Activated T-cell treated with anti-CD3 and anti-CD28 coated beads, Interleukin-2, amount 50 U/mL, for 1 hour (primary cell): Measurements from ENCODE around the gene CDT1.

Experiments
- DNase-seq: peaks from one replicate; pipeline ENCODE4 v3.0.0-alpha.2; 2020

CDT1 gene

GRCh38 chr16:88803264-88803987 lies at the start of gene CDT1:
CDT1 (plus strand) TSS chr16:88803789; CDS start chr16:88803832, 43 bp downstream.
- DNase-seq = peak; percentile 89

- no peak for DNase-seq
Measured at GRCh38 chr16:88754109-88754911, 49.3 kb upstream of the CDT1 start.

GRCh38 chr16:88754912-88755744 lies 48.5 kb upstream of the CDT1 start:
- DNase-seq = no peak

GRCh38 chr16:88755745-88756443 lies 47.7 kb upstream of the CDT1 start:
- DNase-seq = no peak

- DNase-seq = no peak
Measured at GRCh38 chr16:88758227-88758943, 45.2 kb upstream of the CDT1 start.

GRCh38 chr16:88758944-88759244 lies 44.7 kb upstream of the CDT1 start:
- no peak for DNase-seq

GRCh38 chr16:88759245-88759975 lies 44.2 kb upstream of the CDT1 start:
- DNase-seq = peak; percentile 49

- DNase-seq = no peak
Measured at GRCh38 chr16:88759976-88760350, 43.6 kb upstream of the CDT1 start.

- no peak for DNase-seq
Measured at GRCh38 chr16:88760424-88761142, 43.0 kb upstream of the CDT1 start.

- DNase-seq = no peak
Measured at GRCh38 chr16:88761143-88761534, 42.5 kb upstream of the CDT1 start.

GRCh38 chr16:88761830-88762229 lies 41.8 kb upstream of the CDT1 start:
- no peak for DNase-seq

- no peak for DNase-seq
Measured at GRCh38 chr16:88762258-88762870, 41.2 kb upstream of the CDT1 start.

GRCh38 chr16:88762941-88763340 lies 40.6 kb upstream of the CDT1 start:
- DNase-seq = no peak

- no peak for DNase-seq
Measured at GRCh38 chr16:88763502-88764053, 40.0 kb upstream of the CDT1 start.

GRCh38 chr16:88764080-88764479 lies 39.5 kb upstream of the CDT1 start:
- DNase-seq = no peak

- no peak for DNase-seq
Measured at GRCh38 chr16:88764913-88765349, 38.7 kb upstream of the CDT1 start.

- DNase-seq = no peak
Measured at GRCh38 chr16:88766975-88767374, 36.6 kb upstream of the CDT1 start.

GRCh38 chr16:88767546-88768070 lies 36.0 kb upstream of the CDT1 start:
- no peak for DNase-seq

GRCh38 chr16:88768071-88768783 lies 35.4 kb upstream of the CDT1 start:
- no peak for DNase-seq
